ENCODE results near the gene LASP1NB.
"Not testable (repeated sequence)": the region's sequence is repeated elsewhere in the genome, so short reads cannot be mapped to it uniquely, and the experiment has no call there.

The LASP1NB gene

DNA sequence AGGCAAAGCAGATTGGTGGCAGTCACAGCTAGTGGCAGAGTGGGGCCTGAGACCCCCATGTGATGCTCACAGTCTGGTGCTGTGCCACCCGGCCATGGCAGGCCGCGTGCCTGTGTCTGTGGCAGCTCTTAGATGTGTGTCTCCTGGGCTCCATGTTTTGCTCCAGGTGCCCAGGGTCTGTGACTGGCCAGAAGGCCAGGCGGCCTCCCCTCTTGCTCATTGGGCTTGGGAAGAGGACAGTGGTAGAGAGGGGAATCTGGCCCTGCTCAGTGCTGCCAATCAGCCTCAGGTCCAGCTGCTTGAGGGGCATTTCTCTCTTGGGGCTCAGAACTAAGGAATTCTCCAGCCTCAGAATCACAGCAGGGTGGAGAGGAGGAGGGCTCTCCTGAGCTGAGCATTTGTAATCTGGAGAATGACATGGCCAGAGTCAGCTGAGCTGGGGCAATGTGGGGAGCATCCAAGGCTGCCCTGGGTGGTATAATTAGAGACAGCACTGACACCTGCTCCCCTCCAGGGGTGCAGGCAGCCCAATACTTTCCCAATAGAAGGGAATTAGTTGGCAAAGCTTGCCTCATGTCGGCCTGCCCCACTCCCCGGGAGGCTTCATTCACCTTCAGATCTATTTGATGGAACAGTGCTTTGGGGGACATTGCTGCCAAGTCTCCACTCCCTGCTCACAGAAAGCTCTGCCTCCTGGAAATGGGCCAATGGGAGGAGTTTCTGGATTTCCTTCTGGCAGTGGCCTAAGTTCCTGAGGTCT lies 2.7 kb upstream of the LASP1NB start:
- DNase-seq, result peak; percentile 81
- no peak overlapping the region for H3K9ac ChIP-seq (ENCODE audit: low read depth in 2 of 2, low read length in 2 of 2)
- H3K27ac ChIP-seq, result peak overlapping the region; percentile 7
- intact Hi-C loops (cut with DNase I), result no loop called here
- no peaks in the 10 kb centered on the region for H3K4me1 ChIP-seq
- H3K9me3 ChIP-seq, result no peaks in the 10 kb centered on the region
- no peak overlapping the region for H3K4me3 ChIP-seq
- TF ChIP-seq, protein P1, sequence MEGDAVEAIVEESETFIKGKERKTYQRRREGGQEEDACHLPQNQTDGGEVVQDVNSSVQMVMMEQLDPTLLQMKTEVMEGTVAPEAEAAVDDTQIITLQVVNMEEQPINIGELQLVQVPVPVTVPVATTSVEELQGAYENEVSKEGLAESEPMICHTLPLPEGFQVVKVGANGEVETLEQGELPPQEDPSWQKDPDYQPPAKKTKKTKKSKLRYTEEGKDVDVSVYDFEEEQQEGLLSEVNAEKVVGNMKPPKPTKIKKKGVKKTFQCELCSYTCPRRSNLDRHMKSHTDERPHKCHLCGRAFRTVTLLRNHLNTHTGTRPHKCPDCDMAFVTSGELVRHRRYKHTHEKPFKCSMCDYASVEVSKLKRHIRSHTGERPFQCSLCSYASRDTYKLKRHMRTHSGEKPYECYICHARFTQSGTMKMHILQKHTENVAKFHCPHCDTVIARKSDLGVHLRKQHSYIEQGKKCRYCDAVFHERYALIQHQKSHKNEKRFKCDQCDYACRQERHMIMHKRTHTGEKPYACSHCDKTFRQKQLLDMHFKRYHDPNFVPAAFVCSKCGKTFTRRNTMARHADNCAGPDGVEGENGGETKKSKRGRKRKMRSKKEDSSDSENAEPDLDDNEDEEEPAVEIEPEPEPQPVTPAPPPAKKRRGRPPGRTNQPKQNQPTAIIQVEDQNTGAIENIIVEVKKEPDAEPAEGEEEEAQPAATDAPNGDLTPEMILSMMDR (IDR thresholded peaks at IDR 0.05), result no peak
- H3K36me3 ChIP-seq, result peaks cover 11% of the 10 kb centered on the region
- H3K27me3 ChIP-seq, result no peaks in the 10 kb centered on the region

DNA sequence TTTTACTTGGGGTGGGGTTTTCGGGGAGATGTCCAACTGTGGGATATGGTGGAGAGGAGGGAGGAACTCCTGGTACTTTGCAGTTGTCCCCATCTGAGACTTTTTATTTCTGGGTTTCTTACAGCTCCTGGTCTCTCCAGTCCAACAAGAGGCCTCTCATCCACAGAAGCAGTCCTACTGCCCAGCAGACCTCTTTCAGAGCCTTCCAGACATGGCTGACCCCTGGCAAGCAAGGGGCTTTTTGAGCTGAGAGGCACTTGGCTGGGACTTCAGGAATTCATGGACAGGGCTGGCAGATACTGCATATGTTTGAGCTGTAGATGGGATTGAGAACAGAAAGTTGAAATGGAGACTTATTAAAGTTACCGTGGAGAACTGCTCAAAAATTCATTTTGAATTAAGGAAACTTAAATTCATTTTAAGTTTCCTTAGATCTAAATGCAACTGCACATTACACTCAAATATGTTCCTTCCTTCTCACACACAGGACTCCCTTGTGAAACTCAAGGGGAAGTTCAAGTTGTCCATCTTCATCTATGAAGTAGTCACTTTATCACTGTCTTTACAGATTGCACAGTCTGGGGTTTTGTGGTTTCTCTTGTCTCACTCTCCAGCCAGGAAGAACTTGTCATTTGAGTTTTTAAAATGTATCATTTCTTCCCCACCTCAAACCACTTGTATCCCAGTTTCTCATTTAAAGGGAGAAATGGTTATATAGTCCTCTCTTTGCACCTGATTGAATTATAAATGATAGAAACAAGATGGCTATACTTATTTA lies 1.1 kb downstream of the LASP1NB start:
- Histone ChIP-seq H3K27ac (no peak overlapping the region), H3K4me3 (no peak overlapping the region), H3K9ac (ENCODE audit: low read depth in 2 of 2, low read length in 2 of 2) (no peak overlapping the region), H3K4me1 (no peaks in the 10 kb centered on the region), H3K9me3 (no peaks in the 10 kb centered on the region), H3K27me3 (no peaks in the 10 kb centered on the region), H3K36me3 (no peaks in the 10 kb centered on the region)
- no peak for DNase-seq
- intact Hi-C loops (cut with DNase I), result no loop called here
- TF ChIP-seq, protein P1 (IDR thresholded peaks at IDR 0.05), result no peak

DNA sequence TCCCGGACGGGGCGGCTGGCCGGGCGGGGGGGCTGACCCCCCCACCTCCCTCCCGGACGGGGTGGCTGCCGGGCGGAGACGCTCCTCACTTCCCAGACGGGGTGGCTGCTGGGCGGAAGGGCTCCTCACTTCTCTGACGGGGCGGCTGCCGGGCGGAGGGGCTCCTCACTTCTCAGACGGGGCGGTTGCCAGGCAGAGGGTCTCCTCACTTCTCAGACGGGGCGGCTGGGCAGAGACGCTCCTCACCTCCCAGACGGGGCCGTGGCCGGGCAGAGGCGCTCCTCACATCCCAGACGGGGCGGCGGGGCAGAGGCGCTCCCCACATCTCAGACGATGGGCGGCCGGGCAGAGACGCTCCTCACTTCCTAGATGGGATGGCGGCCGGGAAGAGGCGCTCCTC lies 5.4 kb downstream of the LASP1NB start:
- H3K4me1 ChIP-seq; H3K36me3 ChIP-seq; intact Hi-C loops (cut with DNase I); DNase-seq; H3K27me3 ChIP-seq; H3K27ac ChIP-seq; H3K9me3 ChIP-seq; H3K9ac ChIP-seq (ENCODE audit: low read depth in 2 of 2, low read length in 2 of 2); H3K4me3 ChIP-seq: not testable (repeated sequence)

DNA sequence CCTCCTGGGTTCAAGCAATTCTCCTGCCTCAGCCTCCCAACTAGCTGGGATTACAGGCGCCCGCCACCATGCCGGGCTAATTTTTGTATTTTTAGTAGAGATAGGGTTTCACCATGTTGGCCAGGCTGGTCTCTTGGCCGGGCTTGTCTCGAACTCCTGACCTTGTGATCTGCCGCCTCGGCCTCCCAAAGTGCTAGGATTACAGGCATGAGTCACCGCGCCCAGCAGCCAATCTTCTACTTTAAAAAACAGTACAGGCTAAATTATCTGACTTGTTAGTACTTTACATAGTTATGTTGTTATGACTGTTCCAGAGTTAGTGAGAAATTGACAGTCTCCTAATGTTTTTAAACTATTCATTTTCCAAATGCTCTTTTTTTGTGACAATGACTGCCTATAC lies 8.5 kb downstream of the LASP1NB start:
- H3K4me1 ChIP-seq; H3K27me3 ChIP-seq; H3K9me3 ChIP-seq; H3K9ac ChIP-seq (ENCODE audit: low read depth in 2 of 2, low read length in 2 of 2); H3K36me3 ChIP-seq; H3K27ac ChIP-seq; intact Hi-C loops (cut with DNase I); H3K4me3 ChIP-seq; DNase-seq: not testable (repeated sequence)

DNA sequence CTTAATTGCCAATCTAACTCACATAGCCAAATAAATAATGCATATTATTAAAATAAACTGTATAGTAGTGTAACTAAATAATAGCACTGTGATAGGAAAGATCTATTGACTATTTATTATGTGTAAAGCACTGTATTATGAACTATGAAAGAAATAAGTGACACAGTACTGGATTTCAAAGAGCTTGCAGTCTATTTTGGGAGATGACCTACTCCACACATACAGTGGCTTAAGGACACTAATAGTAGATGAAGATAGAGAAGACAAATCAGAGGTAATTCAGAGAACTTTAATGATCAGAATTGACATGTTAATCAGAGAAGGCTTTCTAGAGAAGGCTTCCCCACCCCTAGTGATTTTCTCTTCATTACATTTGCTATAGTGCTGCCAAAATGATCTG lies 14.6 kb downstream of the LASP1NB start:
- Histone ChIP-seq H3K9me3 (no peaks in the 10 kb centered on the region), H3K36me3 (no peaks in the 10 kb centered on the region), H3K4me3 (no peak overlapping the region), H3K27me3 (no peaks in the 10 kb centered on the region), H3K27ac (no peak overlapping the region), H3K4me1 (no peaks in the 10 kb centered on the region), H3K9ac (ENCODE audit: low read depth in 2 of 2, low read length in 2 of 2) (no peak overlapping the region)
- TF ChIP-seq, protein P1 (IDR thresholded peaks at IDR 0.05), result no peak
- no peak for DNase-seq
- intact Hi-C loops (cut with DNase I), result no loop called here

DNA sequence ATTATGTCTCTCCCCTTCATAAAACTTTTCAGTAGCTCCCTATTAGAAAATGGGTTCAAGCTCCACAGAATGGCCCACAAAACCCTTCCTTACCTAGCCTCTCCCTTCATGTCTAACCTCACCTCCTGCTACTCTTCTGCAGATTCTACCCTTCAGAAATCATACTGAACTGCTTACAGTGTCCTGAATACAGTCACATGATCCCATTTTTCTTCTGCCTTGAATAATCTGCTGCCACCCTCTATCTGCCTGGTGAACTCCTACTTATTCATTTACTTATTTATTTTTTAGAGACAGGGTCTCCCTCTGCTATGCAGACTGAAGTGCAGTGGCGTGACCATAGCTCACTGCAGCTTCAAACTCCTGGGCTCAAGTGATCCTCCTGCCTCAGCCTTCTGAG lies 15.0 kb downstream of the LASP1NB start:
- Histone ChIP-seq H3K9me3 (no peaks in the 10 kb centered on the region), H3K27me3 (no peaks in the 10 kb centered on the region), H3K9ac (ENCODE audit: low read depth in 2 of 2, low read length in 2 of 2) (no peak overlapping the region), H3K36me3 (no peaks in the 10 kb centered on the region), H3K4me1 (no peaks in the 10 kb centered on the region), H3K4me3 (no peak overlapping the region), H3K27ac (no peak overlapping the region)
- TF ChIP-seq, protein P1 (IDR thresholded peaks at IDR 0.05), result no peak
- intact Hi-C loops (cut with DNase I), result no loop called here
- no peak for DNase-seq
